SIG-M5 treated with dmso at 0.1 percent for 504 hours (cell line): ENCODE results near the gene DOLPP1.
"Not testable (repeated sequence)": the region's sequence is repeated elsewhere in the genome, so short reads cannot be mapped to it uniquely, and the experiment has no call there.

ENCODE experiments used
- DNase-seq: peaks from one replicate; lab custom pipeline; 2025; ENCODE audit not compliant: unreplicated experiment; lab: John Stamatoyannopoulos, UW

The DOLPP1 gene

DNA sequence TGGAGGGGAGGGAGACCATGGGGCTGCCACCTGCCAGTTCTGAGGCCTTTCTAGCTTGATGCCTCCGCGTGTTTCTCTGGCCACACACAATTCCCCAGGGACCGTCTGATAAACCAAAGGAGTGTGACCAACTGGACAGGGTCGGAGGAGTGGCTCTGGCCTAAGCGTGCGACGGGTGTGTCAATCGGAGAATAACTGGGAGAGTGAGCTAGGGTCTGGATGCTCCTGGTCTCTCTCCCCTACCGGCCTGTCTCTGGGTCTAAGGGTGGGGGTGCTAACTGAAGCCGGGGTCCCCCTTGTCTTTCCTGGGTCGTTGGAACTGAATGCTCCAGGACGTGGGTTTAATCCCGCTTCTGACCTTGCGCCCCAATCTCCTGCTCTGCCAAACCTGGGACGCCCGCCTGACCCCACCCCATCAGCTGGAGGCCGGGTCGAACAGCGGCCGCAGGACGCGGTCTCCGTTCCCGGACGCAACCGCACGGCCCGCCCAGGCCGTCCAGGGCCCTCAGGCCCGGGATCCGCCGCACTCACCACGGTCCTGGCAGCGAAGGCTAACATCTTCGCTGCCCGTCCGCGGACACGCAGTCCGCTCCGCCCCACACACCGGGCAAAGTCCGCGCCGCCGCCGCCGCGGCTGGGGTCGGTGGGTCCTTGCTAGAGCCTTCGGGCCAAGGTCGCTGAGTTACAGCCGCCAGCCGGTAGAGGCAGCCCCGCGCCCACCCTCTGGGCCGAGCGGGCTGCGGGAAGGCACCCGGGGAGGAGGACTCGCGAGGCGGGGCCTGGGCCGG is 29.2 kb downstream of the DOLPP1 start:
- no peak for DNase-seq

DNA sequence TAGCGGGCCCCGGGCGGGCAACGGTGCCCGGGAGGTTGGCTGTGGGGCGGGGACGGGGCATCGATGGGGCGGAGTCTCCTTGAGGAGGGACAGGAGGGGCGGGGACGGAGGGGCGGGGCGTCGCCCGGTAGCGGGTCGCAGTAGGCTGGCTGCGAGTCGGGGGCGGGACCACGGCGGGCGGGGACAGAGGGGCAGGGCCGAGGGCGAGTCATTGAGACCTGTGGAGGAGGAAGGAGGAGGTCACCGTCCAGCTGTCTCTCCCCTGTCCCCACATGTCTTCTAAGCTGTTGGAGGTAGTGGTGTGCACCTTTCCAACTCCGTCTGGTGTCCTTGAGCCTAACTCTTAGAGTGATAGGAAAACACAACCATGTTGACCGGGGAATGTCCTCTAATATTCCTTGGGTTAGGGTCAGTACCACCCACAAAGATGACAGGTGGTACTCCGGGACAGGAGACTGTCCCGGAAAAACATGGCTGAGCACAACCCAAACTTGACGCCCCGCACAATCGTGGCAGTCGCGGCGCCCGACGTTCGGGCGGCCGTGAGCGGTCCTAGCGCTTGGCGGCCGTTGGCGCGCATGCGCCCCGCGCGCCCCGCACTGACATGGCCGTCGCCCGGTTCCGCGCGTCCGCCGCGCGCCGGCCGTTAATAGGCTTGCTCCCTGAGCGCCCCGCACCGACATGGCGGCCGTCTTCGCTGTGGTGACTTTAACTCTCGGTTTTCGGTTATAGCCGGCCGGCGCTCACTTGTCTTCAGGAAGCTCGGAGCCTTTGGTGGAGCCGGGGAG is 30.0 kb downstream of the DOLPP1 start, which contains the start of the genes CRAT and PTPA:
CRAT (minus strand) TSS at position 54 of the 788 bp plus-strand sequence. CDS start 284 bp downstream, outside the sequence.
PTPA (plus strand) TSS at position 676 of the 788 bp plus-strand sequence. CDS start 186 bp downstream, outside the sequence.
- DNase-seq: peak; percentile 78

DNA sequence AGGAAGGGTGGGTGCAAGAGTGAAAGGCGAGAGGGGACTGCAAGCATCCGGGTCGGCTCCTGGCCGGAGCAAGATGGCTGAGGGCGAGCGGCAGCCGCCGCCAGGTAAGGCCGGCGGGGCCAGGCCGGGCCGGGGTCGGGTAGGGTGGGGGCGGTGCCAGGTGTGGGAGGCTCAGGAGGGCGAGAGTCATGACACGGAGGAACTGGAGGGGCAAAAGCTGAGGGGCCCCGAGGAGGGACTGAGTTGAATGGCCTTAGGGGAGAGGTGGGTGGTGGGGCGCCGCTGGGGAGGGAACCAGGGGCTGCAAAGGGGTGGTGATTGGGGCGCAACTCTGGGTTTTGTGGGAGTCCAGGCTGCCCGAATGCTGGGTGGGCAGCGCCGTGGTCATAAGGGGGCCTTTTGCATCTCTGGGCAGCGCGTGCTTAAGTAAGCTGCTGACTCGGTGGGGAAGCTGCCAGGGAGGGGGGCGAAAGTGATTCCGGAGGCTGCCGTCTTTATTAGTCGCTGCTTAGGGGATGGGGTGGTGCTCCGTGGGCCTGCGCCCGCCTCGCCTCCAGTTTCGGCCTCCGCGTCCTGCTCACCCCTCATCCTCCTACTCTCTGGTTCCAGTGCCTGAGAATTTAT is 30.7 kb downstream of the DOLPP1 start:
- peak; percentile 20 for DNase-seq

DNA sequence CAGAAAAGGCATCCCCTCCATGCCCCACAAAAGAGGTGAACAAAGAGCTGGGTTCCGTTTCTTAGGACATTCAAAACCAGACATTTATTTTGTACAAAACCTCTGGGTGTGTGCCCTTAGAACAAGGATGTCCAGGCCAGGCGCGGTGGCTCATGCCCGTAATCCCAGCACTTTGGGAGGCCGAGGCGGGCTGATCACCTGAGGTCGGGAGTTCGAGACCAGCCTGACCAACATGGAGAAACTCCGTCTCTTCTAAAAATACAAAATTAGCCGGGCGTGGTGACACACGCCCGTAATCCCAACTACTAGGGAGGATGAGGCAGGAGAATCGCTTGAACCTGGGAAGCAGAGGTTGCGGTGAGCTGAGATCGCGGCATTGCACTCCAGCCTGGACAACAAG is 31.6 kb downstream of the DOLPP1 start:
- DNase-seq: not testable (repeated sequence)

DNA sequence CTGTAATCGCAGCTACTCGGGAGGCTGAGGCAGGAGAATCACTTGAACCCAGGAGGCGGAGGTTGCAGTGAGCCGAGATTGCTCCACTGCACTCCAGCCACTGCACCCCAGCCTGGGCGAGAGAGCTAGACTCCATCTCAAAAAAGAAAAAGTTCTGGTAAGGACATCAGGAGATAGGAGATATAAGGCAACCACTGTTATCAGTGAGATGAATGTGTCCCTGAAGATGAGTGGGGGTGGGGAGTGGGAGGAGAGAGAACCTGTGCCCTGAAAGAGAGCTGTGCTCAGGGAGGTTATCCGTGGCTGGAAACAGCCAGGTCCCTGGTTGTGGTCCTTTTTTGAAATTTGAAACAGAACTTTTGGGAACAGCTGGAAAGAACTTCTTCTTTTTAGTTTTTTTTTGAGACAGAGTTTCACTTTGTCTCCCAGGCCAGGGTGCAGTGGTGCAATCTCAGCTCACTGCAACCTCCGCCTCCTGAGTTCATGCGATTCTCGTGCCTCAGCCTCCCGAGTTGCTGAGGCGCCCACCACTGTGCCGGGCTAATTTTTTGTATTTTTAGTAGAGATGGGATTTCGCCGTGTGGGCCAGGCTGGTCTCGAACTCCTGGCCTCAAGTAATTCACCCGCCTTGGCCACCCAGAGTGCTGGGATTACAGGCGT is 32.9 kb downstream of the DOLPP1 start:
- peak; percentile 76 for DNase-seq

DNA sequence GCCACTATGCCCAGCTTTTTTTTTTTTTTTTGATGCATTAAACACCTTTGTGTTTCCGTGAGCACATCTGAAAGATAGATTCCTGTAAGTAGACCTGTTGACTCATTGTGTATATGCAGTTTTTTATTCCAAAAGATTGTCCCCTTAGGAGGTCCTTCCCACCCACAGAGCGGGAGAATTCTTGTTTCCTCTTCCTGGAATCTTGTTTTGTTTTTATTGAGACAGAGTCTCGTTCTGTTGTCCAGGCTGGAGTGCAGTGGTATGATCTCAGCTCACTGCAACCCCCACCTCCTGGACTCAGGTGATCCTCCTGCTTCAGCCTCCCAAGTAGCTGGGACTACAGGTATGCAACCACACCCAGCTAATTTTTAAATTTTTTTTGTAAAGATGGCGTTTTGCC is 37.9 kb downstream of the DOLPP1 start:
- DNase-seq: no peak

DNA sequence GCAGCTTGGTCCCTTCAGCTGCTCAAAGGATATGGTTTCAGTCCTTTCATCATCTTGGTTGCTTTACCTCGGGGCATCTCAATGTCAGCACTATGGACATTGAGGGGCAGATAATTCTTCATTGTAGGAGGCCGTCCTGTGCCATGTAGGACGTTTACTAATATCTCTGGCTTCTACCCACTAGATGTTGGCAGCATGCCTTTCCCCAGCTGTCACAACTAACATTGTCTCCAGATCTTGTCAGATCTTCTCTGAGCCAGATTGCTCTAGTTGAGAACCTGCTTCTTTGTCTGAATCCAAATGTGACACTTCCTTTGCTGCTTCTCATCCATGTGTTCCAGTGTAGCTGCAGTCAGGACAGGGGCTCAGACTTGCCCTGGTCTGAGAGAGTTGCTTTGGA is 40.6 kb downstream of the DOLPP1 start:
- DNase-seq: no peak

DNA sequence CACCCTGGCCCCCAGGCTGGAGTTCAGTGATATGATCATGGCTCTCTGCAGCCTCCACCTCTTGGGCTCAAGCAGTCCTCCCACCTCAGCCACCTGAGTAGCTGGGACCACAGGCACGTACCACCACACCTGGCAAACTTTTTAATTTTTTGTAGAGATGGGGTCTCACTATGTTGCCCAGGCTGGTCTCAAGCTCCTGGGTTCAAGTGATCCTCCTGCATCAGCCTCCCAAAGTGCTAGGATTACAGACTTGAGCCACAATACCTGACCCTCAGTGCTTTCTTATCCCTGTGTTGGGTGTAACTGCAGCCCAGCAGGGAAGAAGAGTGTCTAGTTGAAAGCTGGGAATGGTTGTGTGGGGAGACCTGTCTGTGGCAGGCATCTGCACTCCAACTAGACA is 41.2 kb downstream of the DOLPP1 start:
- DNase-seq: no peak

DNA sequence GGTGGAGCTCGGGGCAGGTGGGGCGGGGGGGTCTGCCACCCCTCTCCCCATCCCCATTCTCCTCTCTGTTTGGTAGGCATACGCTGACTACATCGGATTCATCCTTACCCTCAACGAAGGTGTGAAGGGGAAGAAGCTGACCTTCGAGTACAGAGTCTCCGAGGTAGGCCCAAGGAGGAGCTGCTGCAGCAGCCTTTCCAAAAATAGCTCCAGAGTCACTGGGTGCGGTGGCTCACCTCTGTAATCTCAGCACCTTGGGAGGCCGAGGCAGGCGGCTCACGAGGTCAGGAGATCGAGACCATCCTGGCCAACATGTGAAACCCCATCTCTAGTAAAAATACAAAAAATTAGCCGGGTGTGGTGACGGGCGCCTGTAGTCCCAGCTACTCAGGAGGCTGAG is 42.1 kb downstream of the DOLPP1 start:
- DNase-seq: not testable (repeated sequence)

DNA sequence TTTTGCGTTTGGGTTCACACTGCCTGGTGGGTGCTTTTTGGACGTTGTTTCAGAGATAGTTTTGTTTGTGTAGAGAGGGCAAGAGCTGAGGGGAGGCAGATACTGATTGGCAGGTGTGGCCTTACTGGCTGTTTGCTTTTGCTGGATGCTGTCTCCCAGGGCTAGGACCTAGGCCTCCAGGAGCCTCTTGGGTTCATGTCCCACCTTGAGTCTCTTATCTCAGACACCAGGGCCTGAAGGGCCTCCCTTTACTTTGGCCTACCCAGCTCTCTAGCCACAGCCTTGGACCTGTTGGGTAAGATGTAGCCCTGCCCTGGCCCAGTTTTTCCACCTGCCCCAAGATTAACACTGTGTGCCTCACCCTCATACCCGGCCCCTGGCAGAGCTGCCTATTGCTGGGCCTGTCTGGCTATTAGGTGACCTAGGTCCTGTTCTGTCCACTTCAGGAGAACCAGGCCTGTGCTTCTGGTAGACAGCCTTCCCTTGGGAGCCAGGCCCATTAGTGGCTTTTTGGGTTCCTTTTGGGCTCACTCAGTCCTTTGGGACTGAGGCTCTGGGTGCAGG is 43.7 kb downstream of the DOLPP1 start:
- no peak for DNase-seq

DNA sequence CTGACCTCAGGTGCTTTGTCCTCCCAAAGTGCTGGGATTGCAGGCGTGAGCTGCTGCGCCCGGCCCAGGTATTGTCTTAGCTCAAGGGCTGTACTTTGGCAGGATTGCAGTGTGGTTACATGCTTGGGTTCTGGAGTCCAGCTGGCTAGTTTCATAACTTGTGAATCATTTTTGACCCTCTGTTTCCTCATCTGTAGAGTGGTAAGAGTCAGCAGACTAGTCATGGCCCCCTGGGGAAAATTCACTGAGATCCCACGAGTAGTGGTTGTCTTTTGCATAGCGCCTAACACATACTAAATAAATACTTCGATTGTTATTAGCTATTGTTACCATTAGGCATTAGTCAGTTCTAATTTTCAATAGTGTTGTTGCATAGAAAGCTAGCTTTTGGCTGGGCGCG is 44.6 kb downstream of the DOLPP1 start:
- peak; percentile 14 for DNase-seq

DNA sequence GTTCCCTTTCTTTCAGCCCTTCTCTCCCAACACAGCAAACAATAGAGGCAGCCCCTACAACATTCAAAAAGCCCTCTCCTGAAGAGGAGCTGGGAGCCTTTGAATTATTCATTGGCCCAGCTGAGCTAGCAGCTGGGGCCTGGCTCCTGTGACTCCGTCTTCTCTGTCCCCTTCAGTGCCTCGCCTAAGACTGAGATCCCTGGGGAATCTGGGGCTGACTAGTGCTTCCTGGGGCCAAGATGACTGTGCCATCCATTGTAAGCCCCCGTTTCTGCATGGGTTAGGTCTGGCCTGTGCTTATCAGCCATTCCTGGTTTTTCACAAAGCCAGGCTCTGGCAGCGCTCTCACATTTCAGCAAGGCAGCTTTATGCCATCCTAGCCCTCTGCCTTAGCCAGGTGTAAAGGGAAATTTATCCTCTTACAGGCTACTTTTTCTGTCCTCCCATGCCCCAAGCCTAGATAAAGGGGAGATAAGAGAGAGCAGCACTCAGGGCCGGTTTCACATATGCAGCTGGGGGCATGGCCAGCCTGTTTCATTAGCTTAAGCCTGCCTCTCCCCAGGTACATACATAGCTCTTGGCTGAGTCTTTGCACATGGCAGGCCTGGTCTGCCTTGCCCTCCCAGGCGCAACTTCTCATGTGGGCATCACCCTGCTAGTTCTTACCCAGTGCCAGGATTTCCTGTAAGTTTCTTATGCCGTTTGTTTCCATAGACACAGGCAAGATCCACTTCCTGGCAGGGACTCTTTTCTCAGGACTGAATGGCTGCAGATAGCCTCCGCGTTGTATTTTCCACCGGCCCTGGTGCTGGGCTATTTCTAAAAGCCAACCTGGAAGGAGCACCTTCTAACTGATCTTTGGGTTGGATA is 46.1 kb downstream of the DOLPP1 start:
- DNase-seq: no peak

DNA sequence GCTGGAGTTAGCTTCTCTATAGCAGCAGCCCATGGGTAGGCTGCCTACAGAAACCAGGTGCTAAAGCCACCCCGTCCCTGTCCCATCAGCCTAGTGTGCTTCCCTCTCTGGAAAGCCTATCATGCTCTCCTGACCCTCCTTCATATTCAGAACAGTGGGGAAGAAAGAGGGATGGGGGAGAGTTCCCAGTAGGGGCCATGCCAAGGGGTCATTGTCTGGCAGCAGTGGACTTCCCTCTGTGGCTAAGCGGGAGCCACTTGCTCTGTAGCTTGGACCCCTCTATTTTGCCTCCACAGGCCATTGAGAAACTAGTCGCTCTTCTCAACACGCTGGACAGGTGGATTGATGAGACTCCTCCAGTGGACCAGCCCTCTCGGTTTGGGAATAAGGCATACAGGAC is 47.8 kb downstream of the DOLPP1 start:
- DNase-seq: no peak

DNA sequence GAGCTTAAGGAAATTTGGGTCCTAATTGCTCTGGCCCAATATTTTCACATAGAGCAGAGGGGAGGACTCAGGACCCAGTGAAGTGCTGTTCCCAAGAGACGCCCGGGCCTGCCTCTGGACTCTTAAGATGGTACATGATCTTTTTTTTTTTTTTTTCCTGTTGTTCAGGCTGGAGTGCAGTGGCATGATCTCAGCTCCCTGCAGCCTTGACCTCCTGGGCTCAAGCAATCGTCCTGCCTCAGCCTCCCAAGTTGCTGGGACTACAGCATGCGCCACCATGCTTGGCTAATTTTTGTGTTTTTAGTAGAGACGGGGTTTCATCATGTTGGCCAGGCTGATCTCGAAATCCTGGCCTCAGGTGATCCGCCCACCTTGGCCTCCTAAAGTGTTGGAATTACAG is 49.4 kb downstream of the DOLPP1 start:
- not testable (repeated sequence) for DNase-seq

DNA sequence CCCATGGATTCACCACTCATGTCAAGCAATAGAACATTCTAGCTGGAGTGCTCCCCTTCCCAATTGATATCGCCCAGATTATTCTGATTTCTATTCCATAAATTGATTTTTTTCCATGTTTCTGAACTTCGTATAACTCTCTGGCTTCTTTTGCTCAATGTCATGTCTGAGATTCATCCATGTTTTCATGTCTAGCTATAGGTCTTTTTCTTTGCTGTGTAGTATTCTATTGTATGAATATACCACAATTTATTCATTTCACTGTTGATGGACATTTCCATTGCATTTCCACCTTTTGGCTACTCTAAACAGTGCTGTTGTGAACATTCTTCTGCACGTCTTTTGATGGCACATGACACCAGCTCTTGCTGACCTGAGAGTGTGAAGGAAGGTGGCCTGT is 49.9 kb downstream of the DOLPP1 start:
- DNase-seq: no peak

DNA sequence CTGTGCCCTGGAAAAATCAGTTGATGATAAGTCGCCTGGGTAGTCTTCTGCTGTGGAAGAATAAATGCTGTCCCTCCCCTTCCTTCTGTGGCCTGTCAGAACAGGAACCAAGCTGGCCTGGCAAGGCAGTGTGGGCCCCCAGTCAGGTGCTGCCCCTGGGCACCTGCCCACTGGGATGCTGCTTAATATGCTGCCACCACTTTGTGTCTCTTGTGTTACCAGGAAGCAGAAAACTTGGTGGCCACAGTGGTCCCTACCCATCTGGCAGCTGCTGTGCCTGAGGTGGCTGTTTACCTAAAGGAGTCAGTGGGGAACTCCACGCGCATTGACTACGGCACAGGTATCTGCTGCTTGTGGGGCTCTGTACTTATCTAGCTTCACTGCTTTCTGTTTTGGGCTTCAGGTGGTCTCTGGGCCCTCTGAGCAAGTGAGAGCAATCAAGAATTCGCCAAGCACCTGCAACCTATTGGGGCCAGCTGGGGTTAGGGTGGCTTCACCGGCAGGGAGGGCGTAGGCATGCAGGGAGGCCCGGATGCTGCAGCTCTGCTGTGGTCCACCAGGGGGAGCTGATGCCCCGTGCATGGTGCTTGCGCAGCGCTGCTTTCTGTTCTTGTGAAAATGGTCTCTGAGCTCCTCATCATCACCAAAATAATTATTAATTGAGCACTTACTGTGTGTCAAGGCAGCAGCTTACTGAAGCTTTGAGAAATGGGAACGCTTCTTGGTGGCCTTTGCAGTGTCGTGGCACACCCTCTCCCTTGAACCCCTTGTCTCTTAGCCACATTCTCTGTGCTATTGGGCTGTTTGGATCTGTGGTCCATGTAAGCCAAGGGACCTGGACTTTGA is 50.6 kb downstream of the DOLPP1 start:
- DNase-seq: peak; percentile 51

DNA sequence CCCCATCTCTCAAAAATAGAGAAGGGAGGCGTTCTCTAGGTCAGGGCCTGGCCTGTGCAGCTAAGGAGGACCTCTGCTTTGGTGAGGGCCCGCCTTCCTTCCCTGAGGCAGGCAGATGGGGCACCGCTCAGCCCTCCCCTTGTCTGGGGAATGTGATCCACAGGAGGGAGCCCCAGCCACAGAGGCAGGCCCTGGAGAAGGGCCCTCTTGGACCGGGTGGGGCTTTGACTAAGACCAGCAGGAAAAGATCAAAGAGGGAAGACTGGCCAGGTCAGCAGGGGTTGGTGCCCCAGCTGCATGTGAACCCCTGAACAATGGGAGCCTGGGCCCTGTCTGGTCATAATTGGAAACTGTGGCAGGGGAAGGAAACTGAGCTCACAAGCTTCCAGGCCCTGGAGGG is 52.2 kb downstream of the DOLPP1 start:
- no peak for DNase-seq

DNA sequence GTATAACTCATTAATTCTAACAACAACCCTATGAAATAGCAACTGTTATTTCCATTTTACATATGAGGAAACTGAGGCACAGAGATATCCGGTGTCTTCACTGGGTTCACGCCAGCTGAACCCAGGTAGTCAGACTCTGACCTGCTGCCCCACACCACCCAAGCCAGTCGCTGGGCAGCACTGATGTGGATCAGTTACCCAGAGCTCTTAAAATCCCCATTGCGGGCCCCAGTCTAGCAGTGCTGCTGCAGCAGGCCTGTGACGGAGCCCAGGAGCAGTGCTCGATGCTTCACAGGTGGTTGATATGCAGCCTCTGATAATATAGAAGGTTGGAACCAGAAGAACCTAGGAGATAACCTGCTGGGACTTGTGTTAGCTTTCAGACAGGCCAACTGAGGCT is 54.6 kb downstream of the DOLPP1 start:
- no peak for DNase-seq

DNA sequence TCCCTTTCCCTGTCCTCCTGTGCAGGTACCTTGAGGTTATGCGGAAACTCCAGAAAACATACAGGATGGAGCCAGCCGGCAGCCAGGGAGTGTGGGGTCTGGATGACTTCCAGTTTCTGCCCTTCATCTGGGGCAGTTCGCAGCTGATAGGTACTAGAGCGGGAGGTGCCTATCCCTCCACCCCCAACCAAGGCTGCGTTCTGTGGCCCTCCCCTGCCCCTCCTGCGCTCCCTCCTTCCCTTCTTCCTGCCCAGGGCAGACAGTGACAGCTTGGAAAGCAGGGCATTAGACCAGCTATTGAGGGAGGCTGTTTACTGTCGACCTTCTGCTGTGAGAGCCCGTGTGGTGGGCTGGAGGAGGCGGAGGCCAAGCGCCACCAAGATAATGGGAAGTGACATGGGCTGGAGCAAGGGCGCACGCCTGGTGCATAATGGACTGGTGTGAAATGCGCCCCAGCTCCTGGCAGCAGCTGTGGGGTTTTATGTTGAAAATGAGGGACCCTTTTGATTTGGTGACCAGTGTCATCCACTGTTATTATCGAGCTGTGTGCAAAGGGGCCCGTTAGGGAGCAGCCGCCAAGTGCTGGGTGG is 55.6 kb downstream of the DOLPP1 start:
- DNase-seq: no peak
